ENCODE measurements around the gene IFITM10. TPM values are rescaled to one million over a fixed set of nuclear protein-coding genes. Genes with fewer than 3 reads are reported as not detected.

IFITM10 gene
- polyA plus RNA-seq, 1 of the 3 experiments (the other 2 are of a cell fraction), result 0.21 TPM

- peaks cover 8 to 19% of the 10 kb centered on the region in 2 experiments; a peak in 3 of 4 replicates for H3K4me1 ChIP-seq (ENCODE audit: control insufficient read depth in 1 of 2, insufficient read depth in 2 of 2, low read depth in 1 of 2, low read length in 1 of 2)
- H3F3A ChIP-seq (replicated peaks; ENCODE audit: insufficient read depth), result no peaks in the 10 kb centered on the region
- H3K4me2 ChIP-seq, result no peak overlapping the region
- WGBS (ENCODE audit: low lambda C conversion rate), result 90% methylated on average over 14 of the region's 22 CpGs
- no peaks in the 10 kb centered on the region for H3K27me3 ChIP-seq (ENCODE audit: insufficient read depth)
- no peak overlapping the region for H3K9ac ChIP-seq
- no peaks in the 10 kb centered on the region for H3K9me3 ChIP-seq
- H3K9me2 ChIP-seq, result no peaks in the 10 kb centered on the region
- DNase-seq, result no peak
- no peaks in the 10 kb centered on the region for H3K36me3 ChIP-seq (replicated peaks in 1 of 2; ENCODE audit: control insufficient read depth in 1 of 2, insufficient read depth in 2 of 2, low read length in 1 of 2)
- ChIA-PET POLR2A (no interaction called here), CTCF (interaction anchor here (0.8 to 3.5 kb wide), 3 partner anchors 22 to 73 kb away, joined by 3 to 18 read pairs (median 3); no protein-coding TSS in a partner anchor)
- no peaks in the 10 kb centered on the region for H4K20me1 ChIP-seq (ENCODE audit: insufficient read depth)
- no peak overlapping the region for H3K27ac ChIP-seq (ENCODE audit: low read depth in 2 of 2, low read length in 1 of 2)
- no peak for TF ChIP-seq PBX3 (IDR thresholded peaks at IDR 0.05)
- no peak overlapping the region for H2AFZ ChIP-seq (ENCODE audit: low read depth)
- no peak overlapping the region for H3K4me3 ChIP-seq (ENCODE audit: low read depth in 2 of 2, low read length in 1 of 2)
- peaks cover 18% of the 10 kb centered on the region for H3K79me2 ChIP-seq (ENCODE audit: insufficient read depth)
Observed at GRCh38 chr11:1766719-1767398, 16.5 kb upstream of the IFITM10 start.

GRCh38 chr11:1765871-1766718 is 15.7 kb upstream of the IFITM10 start:
- H3K27me3 ChIP-seq (ENCODE audit: insufficient read depth), result no peaks in the 10 kb centered on the region
- H2AFZ ChIP-seq (ENCODE audit: low read depth), result no peak overlapping the region
- no peak overlapping the region for H3K9ac ChIP-seq
- 88% methylated on average over 24 of the region's 28 CpGs for WGBS (ENCODE audit: low lambda C conversion rate)
- H4K20me1 ChIP-seq (ENCODE audit: insufficient read depth), result no peaks in the 10 kb centered on the region
- no peak for DNase-seq
- H3K4me1 ChIP-seq (ENCODE audit: control insufficient read depth in 1 of 2, insufficient read depth in 2 of 2, low read depth in 1 of 2, low read length in 1 of 2), result peaks cover 8 to 19% of the 10 kb centered on the region in 2 experiments; a peak in 3 of 4 replicates
- no peak overlapping the region for H3K4me2 ChIP-seq
- POLR2A ChIA-PET, result no interaction called here
- peaks cover 0 to 4% of the 10 kb centered on the region in 2 experiments for H3K36me3 ChIP-seq (replicated peaks in 1 of 2; ENCODE audit: control insufficient read depth in 1 of 2, insufficient read depth in 2 of 2, low read length in 1 of 2)
- peaks cover 21% of the 10 kb centered on the region for H3K79me2 ChIP-seq (ENCODE audit: insufficient read depth)
- no peaks in the 10 kb centered on the region for H3K9me3 ChIP-seq
- no peaks in the 10 kb centered on the region for H3K9me2 ChIP-seq
- CTCF ChIA-PET, result interaction anchor here (1.1 to 3.5 kb wide), 2 partner anchors 21 to 72 kb away, joined by 3 to 18 read pairs; no protein-coding TSS in a partner anchor
- no peak overlapping the region for H3K27ac ChIP-seq (ENCODE audit: low read depth in 2 of 2, low read length in 1 of 2)
- no peak for TF ChIP-seq USF1 (IDR thresholded peaks at IDR 0.05; ENCODE audit: borderline replicate concordance, low read depth)
- no peak for TF ChIP-seq EZH2phosphoT487 (IDR thresholded peaks at IDR 0.05; ENCODE audit: borderline replicate concordance, low read depth)
- no peak for TF ChIP-seq YY1 (IDR thresholded peaks at IDR 0.05; ENCODE audit: low read depth)
- no peak for TF ChIP-seq NFIC (IDR thresholded peaks at IDR 0.05; ENCODE audit: borderline replicate concordance)
- TF ChIP-seq GABPA (IDR thresholded peaks at IDR 0.05; ENCODE audit: low read depth), result no peak
- TF ChIP-seq SMC3 (IDR thresholded peaks at IDR 0.05; ENCODE audit: low read depth, low read length), result no peak
- TF ChIP-seq GATA2 (CRISPR knock-in tag; IDR thresholded peaks at IDR 0.05), result no peak
- TF ChIP-seq RFX5 (IDR thresholded peaks at IDR 0.05; ENCODE audit: low read length), result no peak
- no peak for TF ChIP-seq PBX3 (IDR thresholded peaks at IDR 0.05)
- no peak for TF ChIP-seq FOXJ3 (CRISPR knock-in tag; IDR thresholded peaks at IDR 0.05)
- no peak overlapping the region for H3K4me3 ChIP-seq (ENCODE audit: low read depth in 2 of 2, low read length in 1 of 2)
- H3F3A ChIP-seq (replicated peaks; ENCODE audit: insufficient read depth), result no peaks in the 10 kb centered on the region

All from SK-N-SH (cell line).